ENCODE results near the gene GALK1.

- peak; percentile 92 for TF ChIP-seq CTCF (IDR thresholded peaks at IDR 0.05; ENCODE audit: poor library complexity)
- no peak for TF ChIP-seq EZH2phosphoT487 (IDR thresholded peaks at IDR 0.05; ENCODE audit: low read depth, severe bottlenecking, unreplicated experiment)
- TF ChIP-seq EZH2 (IDR thresholded peaks at IDR 0.05; ENCODE audit: borderline replicate concordance): no peak
Measured at GRCh38 chr17:75749545-75750389, 15.2 kb downstream of the GALK1 start.
